IMR-90 (cell line): Measurements from ENCODE around the gene PFDN1. TPM values are rescaled to one million over a fixed set of nuclear protein-coding genes. Genes with fewer than 3 reads are reported as not detected.

Experiments
- ATAC-seq: fragments of 200-7000 bp; cut with Tn5 transposase; 2 replicates; pipeline ENCODE4 v1.9.1; 2020; ENCODE audit warnings: low read depth, mild to moderate bottlenecking, moderate library complexity
- BruUV-seq: library from RNA; stranded (reverse); fragments of 400-500 nt; replicated peaks from 2 replicates; lab custom pipeline; 2021; lab: Mats Ljungman, UMichigan
- CTCF ChIA-PET: fragments of 300-600 bp; formaldehyde crosslinking; extraction: SDS; loops from one replicate; lab custom pipeline; 2021; ENCODE audit warnings: antibody characterized with exemption; lab: Yijun Ruan, JAX
- POLR2A ChIA-PET: fragments of 300-600 bp; sonication (Branson Sonifier 250); formaldehyde crosslinking; loops from one replicate; lab custom pipeline; 2022; ENCODE audit warnings: antibody characterized with exemption; ENCODE audit not compliant: unreplicated experiment; lab: Charles Lee
- DNase-seq: peaks from one replicate; pipeline ENCODE4 v3.0.0; 2013
- H2AFZ ChIP-seq: replicated peaks from 2 replicates; pipeline ENCODE3; 2013; ENCODE audit warnings: low read length, mild to moderate bottlenecking; ENCODE audit not compliant: poor library complexity
- H2AK5ac ChIP-seq: 2 replicates; pipeline ENCODE4 v1.6.1; 2013; ENCODE audit warnings: low read depth, low read length, inconsistent platforms
- H2AK9ac ChIP-seq: replicated peaks from 2 replicates; pipeline ENCODE3; 2013; ENCODE audit warnings: mild to moderate bottlenecking, low read depth, low read length, moderate library complexity; ENCODE audit not compliant: poor library complexity
- H2BK120ac ChIP-seq: 2 replicates; pipeline ENCODE4 v1.6.1; 2013; ENCODE audit warnings: low read depth, low read length, inconsistent platforms
- H2BK15ac ChIP-seq: 3 replicates; pipeline ENCODE4 v1.6.1; 2013; ENCODE audit warnings: low read depth, low read length, inconsistent platforms
- H2BK20ac ChIP-seq: 2 replicates; pipeline ENCODE4 v1.6.1; 2013; ENCODE audit warnings: low read depth, mild to moderate bottlenecking, inconsistent platforms, low read length, moderate library complexity
- H2BK5ac ChIP-seq: 2 replicates; pipeline ENCODE4 v1.6.1; 2013; ENCODE audit warnings: mild to moderate bottlenecking, low read depth, low read length, inconsistent platforms; ENCODE audit not compliant: poor library complexity, severe bottlenecking
- H3K14ac ChIP-seq: replicated peaks from 2 replicates; pipeline ENCODE4 v1.6.1; 2013; ENCODE audit warnings: low read depth, low read length, inconsistent platforms
- H3K18ac ChIP-seq: 2 replicates; pipeline ENCODE4 v1.6.1; 2013; ENCODE audit warnings: low read depth, low read length, control low read depth
- H3K23ac ChIP-seq: 2 replicates; pipeline ENCODE4 v1.6.1; 2013; ENCODE audit warnings: low read depth, low read length, inconsistent platforms
- H3K27ac ChIP-seq: 2 replicates; pipeline ENCODE4 v1.5.1; 2013; ENCODE audit warnings: mild to moderate bottlenecking, control low read depth, low read length; ENCODE audit not compliant: insufficient read depth
- H3K27me3 ChIP-seq: 2 replicates; pipeline ENCODE4 v1.6.1; 2013; ENCODE audit warnings: low read length; ENCODE audit not compliant: control insufficient read depth, insufficient read depth
- H3K36me3 ChIP-seq: 2 replicates; pipeline ENCODE4 v1.6.1; 2013; ENCODE audit warnings: low read length, mixed read lengths; ENCODE audit not compliant: control insufficient read depth, insufficient read depth
- H3K4ac ChIP-seq: 2 replicates; pipeline ENCODE4 v1.6.1; 2013; ENCODE audit warnings: low read depth, low read length, inconsistent platforms
- H3K4me1 ChIP-seq: 2 replicates; pipeline ENCODE4 v1.6.1; 2013; ENCODE audit warnings: low read length, mixed read lengths; ENCODE audit not compliant: control insufficient read depth, insufficient read depth
- H3K4me2 ChIP-seq: 2 replicates; pipeline ENCODE4 v1.6.1; 2013; ENCODE audit warnings: low read depth, mild to moderate bottlenecking, control low read depth, low read length, moderate library complexity
- H3K4me3 ChIP-seq: 2 replicates; pipeline ENCODE4 v1.5.1; 2013; ENCODE audit warnings: low read depth, mild to moderate bottlenecking, control low read depth, low read length, moderate library complexity; ENCODE audit not compliant: insufficient read depth
- H3K56ac ChIP-seq: 2 replicates; pipeline ENCODE4 v1.6.1; 2013; ENCODE audit warnings: low read length, inconsistent platforms; ENCODE audit not compliant: insufficient read depth; ENCODE audit errors: extremely low read depth
- H3K79me1 ChIP-seq, 2 experiments: 2 replicates each; pipeline ENCODE4 v1.6.1; 2013; ENCODE audit warnings: low read length in 2 of 2, inconsistent platforms in 1 of 2, low read depth in 1 of 2
- H3K9ac ChIP-seq: 2 replicates; pipeline ENCODE4 v1.6.1; 2013; ENCODE audit warnings: low read depth, low read length, control low read depth
- H3K9me1 ChIP-seq: 2 replicates; pipeline ENCODE4 v1.6.1; 2013; ENCODE audit warnings: low read length, inconsistent platforms; ENCODE audit not compliant: insufficient read depth
- H3K9me3 ChIP-seq: 2 replicates; pipeline ENCODE4 v1.6.1; 2013; ENCODE audit warnings: low read length; ENCODE audit not compliant: control insufficient read depth, insufficient read depth
- H4K20me1 ChIP-seq: 2 replicates; pipeline ENCODE4 v1.6.1; 2013; ENCODE audit warnings: low read length, inconsistent platforms; ENCODE audit not compliant: insufficient read depth
- H4K5ac ChIP-seq: 2 replicates; pipeline ENCODE4 v1.6.1; 2013; ENCODE audit warnings: mild to moderate bottlenecking, low read depth, low read length, control low read depth
- H4K8ac ChIP-seq, 2 experiments: 2 replicates each; pipeline ENCODE4 v1.6.1; 2013; ENCODE audit warnings: low read depth in 2 of 2, low read length in 2 of 2, control low read depth in 1 of 2, inconsistent platforms in 1 of 2
- H4K91ac ChIP-seq: 2 replicates; pipeline ENCODE4 v1.6.1; 2013; ENCODE audit warnings: low read depth, low read length, inconsistent platforms; ENCODE audit not compliant: insufficient read depth
- BHLHE40 ChIP-seq: fragments of 150-350 bp; IDR thresholded peaks from 2 replicates; pipeline ENCODE4 v1.6.1; 2016; ENCODE audit warnings: mild to moderate bottlenecking, low read depth, low read length
- CEBPB ChIP-seq: IDR thresholded peaks from 2 replicates; pipeline ENCODE4 v1.6.1; 2012; ENCODE audit warnings: low read depth, low read length, improper control_type of control experiment
- CHD1 ChIP-seq: IDR thresholded peaks from 2 replicates; pipeline ENCODE4 v1.6.1; 2012; ENCODE audit warnings: low read depth, low read length, improper control_type of control experiment
- FOS ChIP-seq: fragments of 150-350 bp; IDR thresholded peaks from 2 replicates; pipeline ENCODE4 v1.6.1; 2016; ENCODE audit warnings: low read depth, low read length
- MAFK ChIP-seq: IDR thresholded peaks from 2 replicates; pipeline ENCODE4 v1.6.1; 2012; ENCODE audit warnings: low read depth, low read length, improper control_type of control experiment
- MAZ ChIP-seq: IDR thresholded peaks from 2 replicates; pipeline ENCODE4 v1.6.1; 2012; ENCODE audit warnings: low read depth, mild to moderate bottlenecking, low read length, improper control_type of control experiment, moderate library complexity, borderline replicate concordance
- MXI1 ChIP-seq: IDR thresholded peaks from 2 replicates; pipeline ENCODE4 v1.6.1; 2012; ENCODE audit warnings: low read depth, mild to moderate bottlenecking, low read length, moderate library complexity, borderline replicate concordance
- NFE2L2 ChIP-seq: fragments of 150-350 bp; IDR thresholded peaks from 2 replicates; pipeline ENCODE4 v1.6.1; 2016; ENCODE audit warnings: low read depth, mild to moderate bottlenecking, low read length
- POLR2A ChIP-seq: IDR thresholded peaks from 2 replicates; pipeline ENCODE4 v1.6.1; 2012; ENCODE audit warnings: mild to moderate bottlenecking, low read depth, low read length
- RAD21 ChIP-seq: IDR thresholded peaks from 2 replicates; pipeline ENCODE4 v1.6.1; 2012; ENCODE audit warnings: low read length, improper control_type of control experiment
- RCOR1 ChIP-seq: IDR thresholded peaks from 2 replicates; pipeline ENCODE4 v1.6.1; 2012; ENCODE audit warnings: mild to moderate bottlenecking, low read length, improper control_type of control experiment; ENCODE audit not compliant: insufficient replicate concordance
- RFX5 ChIP-seq: IDR thresholded peaks from 2 replicates; pipeline ENCODE4 v1.8.0; 2012; ENCODE audit warnings: low read depth, mild to moderate bottlenecking, low read length, moderate library complexity
- SMC3 ChIP-seq: fragments of 150-350 bp; IDR thresholded peaks from 2 replicates; pipeline ENCODE4 v1.6.1; 2016; ENCODE audit warnings: low read depth, mild to moderate bottlenecking, antibody characterized with exemption, low read length, moderate library complexity
- WGBS, 2 experiments: methylation state at CpG; one replicate each; pipeline versions ENCODE4 v1.1.5 to v1.1.7; 2013; ENCODE audit warnings: missing lambda C conversion rate in 2 of 2; ENCODE audit not compliant: insufficient read length in 1 of 2; ENCODE audit errors: extremely low coverage in 2 of 2; 5-methylcytosine and 5-hydroxymethylcytosine counted together
- dilution Hi-C: fragments of 300-500 bp; cut with HindIII; formaldehyde crosslinking; loops from one replicate; pipeline ENCODE4 v1.14.3; 2018; ENCODE audit warnings: low sequenced_read_pairs; ENCODE audit not compliant: unreplicated experiment
- in situ Hi-C: fragments of 300-500 bp; cut with MboI; formaldehyde crosslinking; loops from 3 replicates; pipeline ENCODE4 v1.14.3; 2019; ENCODE audit warnings: low sequenced_read_pairs, inconsistent platforms, mixed read lengths
- intact Hi-C: fragments of 100-400 bp; cut with micrococcal nuclease; formaldehyde crosslinking; loops from 2 replicates; pipeline ENCODE4 v1.10.0; 2022
- polyA plus RNA-seq, 3 experiments: library from polyadenylated mRNA; depleted of rRNA; stranded (reverse); fragments of >200 nt; gene quantifications; 2 replicates each; pipeline ENCODE4 v1.2.3, GENCODE V29; 2012; ENCODE audit warnings: low replicate concordance in 1 of 3
- total RNA-seq: library from RNA; depleted of rRNA; stranded (reverse); fragments of >200 nt; gene quantifications from 2 replicates; pipeline ENCODE4 v1.2.3, GENCODE V29; 2012
- TF ChIP-seq, protein P1 (sequence below): fragments of 150-350 bp; IDR thresholded peaks from 2 replicates; pipeline ENCODE4 v1.6.1; 2016; ENCODE audit warnings: low read depth, mild to moderate bottlenecking, low read length, moderate library complexity, borderline replicate concordance
- TF ChIP-seq, protein P2 (sequence below): conservative IDR thresholded peaks from 2 replicates; pipeline ENCODE4 v1.5.1; 2012; ENCODE audit warnings: mild to moderate bottlenecking, low read depth, low read length, improper control_type of control experiment
- TF ChIP-seq, protein P3 (sequence below): fragments of 150-350 bp; IDR thresholded peaks from 2 replicates; pipeline ENCODE4 v1.6.1; 2017; ENCODE audit warnings: mild to moderate bottlenecking, antibody characterized with exemption, low read length, low read depth

The PFDN1 gene
- total and polyA plus RNA-seq, 2 of the 4 experiments (the other 2 are of a cell fraction) = 98.8 to 134 TPM

DNA sequence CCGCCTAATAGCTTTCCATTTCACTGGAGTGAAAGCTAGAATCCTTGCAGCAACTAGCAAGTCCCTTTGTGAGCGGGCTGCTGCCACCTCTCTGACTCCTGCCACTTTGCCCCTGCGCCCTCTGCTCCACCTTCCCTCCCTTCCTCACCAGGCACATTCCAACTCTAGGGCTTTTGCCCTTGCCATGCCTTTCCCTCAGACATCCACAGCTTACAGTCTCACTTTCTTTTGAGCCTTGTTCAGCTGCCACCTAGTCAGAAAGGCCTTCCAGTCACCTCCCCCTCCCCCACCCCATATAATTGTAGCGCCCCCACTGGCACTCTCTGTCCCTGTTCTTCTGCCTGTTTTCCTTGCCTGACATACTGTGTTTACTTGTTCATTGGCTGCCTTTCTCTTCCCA lies 96.9 kb downstream of the PFDN1 start:
- DNase-seq (no peak), ATAC-seq (no peak)
- Histone ChIP-seq H2BK20ac (no peak overlapping the region), H3K4ac (no peak overlapping the region), H4K8ac (no peak overlapping the region), H2AK5ac (no peak overlapping the region), H3K4me3 (no peak overlapping the region), H4K91ac (no peak overlapping the region), H3K14ac (no peak overlapping the region), H3K56ac (no peak overlapping the region), H2AFZ (no peak overlapping the region), H3K27me3 (no peaks in the 10 kb centered on the region), H3K9me1 (no peaks in the 10 kb centered on the region), H3K9me3 (no peaks in the 10 kb centered on the region), H3K9ac (no peak overlapping the region), H3K18ac (no peak overlapping the region), H3K4me1 (no peaks in the 10 kb centered on the region), H3K27ac (no peak overlapping the region), H2BK5ac (no peak overlapping the region), H2BK15ac (no peak overlapping the region), H3K23ac (no peak overlapping the region), H3K79me1 (no peaks in the 10 kb centered on the region), H4K5ac (no peak overlapping the region), H2BK120ac (no peak overlapping the region), H3K4me2 (no peak overlapping the region), H4K20me1 (no peaks in the 10 kb centered on the region), H2AK9ac (no peak overlapping the region), H3K36me3 (no peaks in the 10 kb centered on the region)
- TF ChIP-seq CEBPB (no peak), RFX5 (no peak), RCOR1 (no peak), MAZ (no peak), SMC3 (no peak), MAFK (no peak), FOS (no peak), NFE2L2 (no peak), RAD21 (no peak), BHLHE40 (no peak), POLR2A (no peak), CHD1 (no peak), MXI1 (no peak)
- TF ChIP-seq, protein P1, sequence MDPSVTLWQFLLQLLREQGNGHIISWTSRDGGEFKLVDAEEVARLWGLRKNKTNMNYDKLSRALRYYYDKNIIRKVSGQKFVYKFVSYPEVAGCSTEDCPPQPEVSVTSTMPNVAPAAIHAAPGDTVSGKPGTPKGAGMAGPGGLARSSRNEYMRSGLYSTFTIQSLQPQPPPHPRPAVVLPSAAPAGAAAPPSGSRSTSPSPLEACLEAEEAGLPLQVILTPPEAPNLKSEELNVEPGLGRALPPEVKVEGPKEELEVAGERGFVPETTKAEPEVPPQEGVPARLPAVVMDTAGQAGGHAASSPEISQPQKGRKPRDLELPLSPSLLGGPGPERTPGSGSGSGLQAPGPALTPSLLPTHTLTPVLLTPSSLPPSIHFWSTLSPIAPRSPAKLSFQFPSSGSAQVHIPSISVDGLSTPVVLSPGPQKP = no peak
- TF ChIP-seq, protein P2, sequence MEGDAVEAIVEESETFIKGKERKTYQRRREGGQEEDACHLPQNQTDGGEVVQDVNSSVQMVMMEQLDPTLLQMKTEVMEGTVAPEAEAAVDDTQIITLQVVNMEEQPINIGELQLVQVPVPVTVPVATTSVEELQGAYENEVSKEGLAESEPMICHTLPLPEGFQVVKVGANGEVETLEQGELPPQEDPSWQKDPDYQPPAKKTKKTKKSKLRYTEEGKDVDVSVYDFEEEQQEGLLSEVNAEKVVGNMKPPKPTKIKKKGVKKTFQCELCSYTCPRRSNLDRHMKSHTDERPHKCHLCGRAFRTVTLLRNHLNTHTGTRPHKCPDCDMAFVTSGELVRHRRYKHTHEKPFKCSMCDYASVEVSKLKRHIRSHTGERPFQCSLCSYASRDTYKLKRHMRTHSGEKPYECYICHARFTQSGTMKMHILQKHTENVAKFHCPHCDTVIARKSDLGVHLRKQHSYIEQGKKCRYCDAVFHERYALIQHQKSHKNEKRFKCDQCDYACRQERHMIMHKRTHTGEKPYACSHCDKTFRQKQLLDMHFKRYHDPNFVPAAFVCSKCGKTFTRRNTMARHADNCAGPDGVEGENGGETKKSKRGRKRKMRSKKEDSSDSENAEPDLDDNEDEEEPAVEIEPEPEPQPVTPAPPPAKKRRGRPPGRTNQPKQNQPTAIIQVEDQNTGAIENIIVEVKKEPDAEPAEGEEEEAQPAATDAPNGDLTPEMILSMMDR = no peak
- TF ChIP-seq, protein P3, sequence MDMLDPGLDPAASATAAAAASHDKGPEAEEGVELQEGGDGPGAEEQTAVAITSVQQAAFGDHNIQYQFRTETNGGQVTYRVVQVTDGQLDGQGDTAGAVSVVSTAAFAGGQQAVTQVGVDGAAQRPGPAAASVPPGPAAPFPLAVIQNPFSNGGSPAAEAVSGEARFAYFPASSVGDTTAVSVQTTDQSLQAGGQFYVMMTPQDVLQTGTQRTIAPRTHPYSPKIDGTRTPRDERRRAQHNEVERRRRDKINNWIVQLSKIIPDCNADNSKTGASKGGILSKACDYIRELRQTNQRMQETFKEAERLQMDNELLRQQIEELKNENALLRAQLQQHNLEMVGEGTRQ = no peak
- intact Hi-C loops (no loop called here), in situ Hi-C loops (no loop called here), dilution Hi-C loops (no loop called here)
- POLR2A ChIA-PET = no interaction called here
- CTCF ChIA-PET = no interaction called here
- BruUV-seq = no TSS peak
- 88% methylated on average over 2 of the region's 4 CpGs; no CpG with 5 or more reads in 1 of the 2 experiments for WGBS, 2 experiments
